HepG2 (cell line): ENCODE measurements around the gene RSBN1L. TPM values are rescaled to one million over a fixed set of nuclear protein-coding genes. Genes with fewer than 3 reads are reported as not detected.

Experiments used
- ATAC-seq: fragments of 200-7000 bp; cut with Tn5 transposase; 3 replicates; pipeline ENCODE4 v1.9.1; 2020; ENCODE audit warnings: mild to moderate bottlenecking, moderate library complexity
- BruUV-seq: library from RNA; stranded (reverse); fragments of 400-500 nt; replicated peaks from 2 replicates; lab custom pipeline; 2021; lab: Mats Ljungman, UMichigan
- CTCF ChIA-PET: fragments of 300-600 bp; formaldehyde crosslinking; extraction: SDS; loops from one replicate; lab custom pipeline; 2021; ENCODE audit warnings: low total read pairs, inconsistent platforms, low intra/inter-chr PET ratio; lab: Yijun Ruan, JAX
- POLR2A ChIA-PET: fragments of 350-600 bp; sonication (Branson Sonifier 250); formaldehyde crosslinking; loops from one replicate; lab custom pipeline; 2020; ENCODE audit warnings: antibody characterized with exemption, inconsistent platforms; lab: Yijun Ruan, JAX
- DNase-seq: peaks from one replicate; pipeline ENCODE4 v3.0.0-alpha.2; 2015; ENCODE audit warnings: low spot score
- FAIRE-seq: peaks from 3 replicates; lab custom pipeline; 2011; peaks lifted over from hg19 to GRCh38; lab: Jason Lieb, UNC
- H2AFZ ChIP-seq: one replicate; pipeline ENCODE4 v1.6.1; 2011; ENCODE audit warnings: low read length, inconsistent platforms
- H3K27ac ChIP-seq: fragments of 300-600 bp; 3 replicates; pipeline ENCODE4 v1.8.0; 2011; ENCODE audit warnings: mixed run types, mild to moderate bottlenecking, mixed read lengths, low read length, inconsistent platforms; ENCODE audit not compliant: insufficient read depth; ENCODE audit errors: extremely low read length
- H3K27me3 ChIP-seq, 2 experiments: fragments of 200-600 bp in 1 of 2; 2 replicates in 1 of 2; 3 replicates in 1 of 2; pipeline versions ENCODE4 v1.6.0 to v1.8.0; 2011; ENCODE audit warnings: low read length in 2 of 2, mild to moderate bottlenecking in 2 of 2, moderate library complexity in 2 of 2, inconsistent platforms in 1 of 2; ENCODE audit not compliant: insufficient read depth in 2 of 2, control insufficient read depth in 1 of 2
- H3K36me3 ChIP-seq, 2 experiments: fragments of 200-600 bp in 1 of 2; replicated peaks in 1 of 2; 2 replicates in 1 of 2; 3 replicates in 1 of 2; pipeline versions ENCODE4 v1.5.1 to v1.8.0; 2011; ENCODE audit warnings: low read length in 2 of 2, inconsistent platforms in 1 of 2; ENCODE audit not compliant: insufficient read depth in 2 of 2, control insufficient read depth in 1 of 2
- H3K4me1 ChIP-seq: 2 replicates; pipeline ENCODE4 v1.5.1; 2012; ENCODE audit warnings: low read length, inconsistent platforms; ENCODE audit not compliant: insufficient read depth
- H3K4me2 ChIP-seq: 2 replicates; pipeline ENCODE4 v1.6.0; 2011; ENCODE audit warnings: low read depth, low read length, inconsistent platforms
- H3K4me3 ChIP-seq, 3 experiments: fragments of 200-600 bp in 1 of 3; sonication (generic), shearing (Covaris generic) in 1 of 3; replicated peaks in 1 of 3; 2 replicates each; pipeline ENCODE4 v1.5.1; 2011 to 2016; ENCODE audit warnings: low read length in 3 of 3, inconsistent platforms in 2 of 3, low read depth in 2 of 3, mild to moderate bottlenecking in 2 of 3, control low read depth in 1 of 3, mixed read lengths in 1 of 3; ENCODE audit not compliant: insufficient read depth in 1 of 3
- H3K79me2 ChIP-seq: one replicate; pipeline ENCODE4 v1.6.1; 2011; ENCODE audit warnings: low read length, inconsistent platforms; ENCODE audit not compliant: insufficient read depth
- H3K9ac ChIP-seq: 2 replicates; pipeline ENCODE4 v1.6.0; 2011; ENCODE audit warnings: mild to moderate bottlenecking, low read depth, low read length, inconsistent platforms; ENCODE audit not compliant: insufficient read depth
- H3K9me3 ChIP-seq: 2 replicates; pipeline ENCODE4 v1.5.1; 2012; ENCODE audit warnings: mild to moderate bottlenecking, low read length
- H4K20me1 ChIP-seq: 2 replicates; pipeline ENCODE4 v1.6.0; 2011; ENCODE audit warnings: inconsistent platforms, mild to moderate bottlenecking, low read length, moderate library complexity; ENCODE audit not compliant: insufficient read depth
- ATAD3A ChIP-seq: sonication (generic); formaldehyde crosslinking; IDR thresholded peaks from 2 replicates; pipeline ENCODE4 v1.4.0; 2020; ENCODE audit warnings: missing genetic modification reagents
- BRD4 ChIP-seq: sonication (generic); formaldehyde crosslinking; IDR thresholded peaks from 2 replicates; pipeline ENCODE4 v1.4.0; 2020; ENCODE audit warnings: missing genetic modification reagents
- ELF4 ChIP-seq: sonication (generic); formaldehyde crosslinking; IDR thresholded peaks from 2 replicates; pipeline ENCODE4 v1.5.0; 2020; ENCODE audit warnings: missing genetic modification reagents, mild to moderate bottlenecking, moderate library complexity, borderline replicate concordance
- MAF1 ChIP-seq: sonication (generic); formaldehyde crosslinking; IDR thresholded peaks from 2 replicates; pipeline ENCODE4 v1.5.0; 2020; ENCODE audit warnings: missing genetic modification reagents, borderline replicate concordance
- NFYC ChIP-seq: IDR thresholded peaks from 2 replicates; pipeline ENCODE4 v1.6.1; 2016; ENCODE audit warnings: missing genetic modification reagents, missing compliant biosample characterization
- NR2C2 ChIP-seq: sonication (generic); formaldehyde crosslinking; IDR thresholded peaks from 2 replicates; pipeline ENCODE4 v1.4.0; 2020; ENCODE audit warnings: missing genetic modification reagents, mild to moderate bottlenecking, moderate library complexity, borderline replicate concordance
- SIN3B ChIP-seq: fragments of 150-350 bp; IDR thresholded peaks from 2 replicates; pipeline ENCODE4 v1.6.1; 2014; ENCODE audit warnings: low read length
- YEATS4 ChIP-seq: sonication (generic); formaldehyde crosslinking; IDR thresholded peaks from 2 replicates; pipeline ENCODE4 v1.4.0; 2020; ENCODE audit warnings: missing genetic modification reagents, borderline replicate concordance
- ZBTB42 ChIP-seq: sonication (generic); formaldehyde crosslinking; IDR thresholded peaks from 2 replicates; pipeline ENCODE4 v1.5.0; 2020; ENCODE audit warnings: mild to moderate bottlenecking, missing genetic modification reagents
- ZNF34 ChIP-seq: sonication (generic); formaldehyde crosslinking; IDR thresholded peaks from 2 replicates; pipeline ENCODE4 v1.4.0; 2020; ENCODE audit warnings: mild to moderate bottlenecking, missing genetic modification reagents, borderline replicate concordance
- ZNF468 ChIP-seq: sonication (generic); formaldehyde crosslinking; IDR thresholded peaks from 2 replicates; pipeline ENCODE4 v1.8.0; 2022; ENCODE audit warnings: mild to moderate bottlenecking, moderate library complexity, missing genetic modification reagents
- ZNF660 ChIP-seq: sonication (generic); formaldehyde crosslinking; IDR thresholded peaks from 2 replicates; pipeline ENCODE4 v1.5.1; 2020; ENCODE audit warnings: mild to moderate bottlenecking, low read depth, missing genetic modification reagents, borderline replicate concordance
- WGBS: methylation state at CpG from one replicate; pipeline ENCODE4 v1.1.6; 2017; ENCODE audit warnings: low lambda C conversion rate; 5-methylcytosine and 5-hydroxymethylcytosine counted together
- in situ Hi-C: cut with HindIII; loops from 2 replicates; pipeline ENCODE4 v1.10.0; 2017; ENCODE audit warnings: low pct_unique_long_range_greater_than_20kb; ENCODE audit not compliant: extremely low pct_ligation_motif_present
- intact Hi-C: fragments of 100-400 bp; cut with micrococcal nuclease; formaldehyde crosslinking; loops from one replicate; pipeline ENCODE4 v1.10.0; 2022; ENCODE audit not compliant: unreplicated experiment
- polyA plus RNA-seq, 8 experiments: library from polyadenylated mRNA; depleted of rRNA in 3 of 8; stranded (reverse) in 7 of 8; unstranded in 1 of 8; fragments of >200 nt; fragmentation: Illumina TruSeq in 4 of 8; extraction: Trizol in 4 of 8; gene quantifications; 2 replicates each; pipeline versions ENCODE4 v1.2.1 to v1.2.3, GENCODE V29; 2011 to 2016; ENCODE audit warnings: low read depth in 4 of 8, missing spikeins in 1 of 8, mixed read lengths in 1 of 8; ENCODE audit not compliant: insufficient read depth in 1 of 8
- total RNA-seq, 5 experiments: library from RNA; depleted of rRNA; stranded (reverse); fragments of >200 nt; fragmentation: Illumina TruSeq; extraction: Trizol; gene quantifications; 2 replicates each; pipeline ENCODE4 v1.2.3, GENCODE V29; 2016; ENCODE audit warnings: low read depth in 1 of 5
- TF ChIP-seq, protein P1 (sequence below): sonication (generic); formaldehyde crosslinking; IDR thresholded peaks from 2 replicates; pipeline ENCODE4 v1.4.0; 2020; ENCODE audit warnings: missing genetic modification reagents, borderline replicate concordance
- TF ChIP-seq, protein P2 (sequence below): sonication (generic); formaldehyde crosslinking; IDR thresholded peaks from 2 replicates; pipeline ENCODE4 v1.8.0; 2022; ENCODE audit warnings: missing genetic modification reagents, mild to moderate bottlenecking, inconsistent platforms, borderline replicate concordance
- TF ChIP-seq, protein P3 (sequence below): sonication (generic); IDR thresholded peaks from 2 replicates; pipeline ENCODE4 v1.6.1; 2016; ENCODE audit warnings: low read depth, borderline replicate concordance
- TF ChIP-seq, protein P4 (sequence below): sonication (generic); formaldehyde crosslinking; IDR thresholded peaks from 2 replicates; pipeline ENCODE4 v1.5.0; 2020; ENCODE audit warnings: missing genetic modification reagents

RSBN1L gene
- total and polyA plus RNA-seq, 2 of the 13 experiments (the other 11 are each of a cell fraction or from before 2014, with no cell fraction given), result 7.7 to 21.3 TPM

DNA sequence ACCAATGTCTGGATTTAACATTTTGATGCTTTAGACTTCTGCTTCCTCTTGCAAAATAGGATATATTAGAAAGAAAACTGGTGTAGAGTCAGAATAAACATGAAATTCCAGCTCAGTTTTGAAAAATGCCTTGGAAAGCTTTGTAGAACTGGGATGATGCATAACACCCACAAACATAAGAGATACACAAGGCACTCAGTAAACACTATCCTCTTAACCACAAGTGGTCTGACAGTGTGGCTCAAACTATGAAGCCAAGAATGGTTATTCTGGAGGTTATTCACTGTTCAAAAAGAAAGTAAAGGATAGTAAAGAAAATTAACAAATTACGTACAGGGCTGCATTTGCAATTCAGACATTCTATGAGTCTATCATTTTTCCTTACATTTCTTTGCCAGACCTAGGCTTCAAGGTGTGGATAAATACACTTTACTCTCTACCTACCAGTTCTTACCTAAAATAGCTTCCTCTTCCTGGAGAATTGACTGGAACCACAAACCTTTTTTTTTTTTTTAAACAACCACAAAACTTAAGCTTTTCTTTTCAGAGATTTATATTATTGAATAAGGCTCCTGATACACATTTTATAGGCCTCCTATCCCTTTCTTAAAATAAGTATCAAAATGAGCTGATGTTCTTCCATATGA is 9.0 kb upstream of the RSBN1L start:
- ChIA-PET CTCF (no interaction called here), POLR2A (interaction anchor here (1.2 kb wide), 1 partner anchor 9 kb away, joined by 3 read pairs; the partner anchor contains the start of gene RSBN1L)

More for the DNA sequence above, 9.0 kb upstream of the RSBN1L start:
- 94% methylated on average over 1 of the region's 1 CpG for WGBS
- FAIRE-seq (no peak), ATAC-seq (no peak), DNase-seq (no peak)
- Histone ChIP-seq H3K9me3 (no peaks in the 10 kb centered on the region), H3K27me3 (no peaks in the 10 kb centered on the region), H3K4me3 (no peak overlapping the region), H3K79me2 (peaks cover 56% of the 10 kb centered on the region), H3K36me3 (peaks cover 7 to 28% of the 10 kb centered on the region in 2 experiments; a peak in 4 of 5 replicates), H2AFZ (no peak overlapping the region), H3K4me1 (peaks cover 63% of the 10 kb centered on the region), H4K20me1 (peaks cover 4% of the 10 kb centered on the region), H3K27ac (no peak overlapping the region), H3K4me2 (no peak overlapping the region), H3K9ac (no peak overlapping the region)
- BruUV-seq, result TSS peak; percentile 28
- no peak for TF ChIP-seq ELF4 (CRISPR knock-in tag)
- no peak for TF ChIP-seq MAF1 (CRISPR knock-in tag)
- no peak for TF ChIP-seq YEATS4
- TF ChIP-seq NFYC, result no peak
- TF ChIP-seq ZNF468 (CRISPR knock-in tag), result no peak
- no peak for TF ChIP-seq ZNF34 (CRISPR knock-in tag)
- TF ChIP-seq, protein P1, sequence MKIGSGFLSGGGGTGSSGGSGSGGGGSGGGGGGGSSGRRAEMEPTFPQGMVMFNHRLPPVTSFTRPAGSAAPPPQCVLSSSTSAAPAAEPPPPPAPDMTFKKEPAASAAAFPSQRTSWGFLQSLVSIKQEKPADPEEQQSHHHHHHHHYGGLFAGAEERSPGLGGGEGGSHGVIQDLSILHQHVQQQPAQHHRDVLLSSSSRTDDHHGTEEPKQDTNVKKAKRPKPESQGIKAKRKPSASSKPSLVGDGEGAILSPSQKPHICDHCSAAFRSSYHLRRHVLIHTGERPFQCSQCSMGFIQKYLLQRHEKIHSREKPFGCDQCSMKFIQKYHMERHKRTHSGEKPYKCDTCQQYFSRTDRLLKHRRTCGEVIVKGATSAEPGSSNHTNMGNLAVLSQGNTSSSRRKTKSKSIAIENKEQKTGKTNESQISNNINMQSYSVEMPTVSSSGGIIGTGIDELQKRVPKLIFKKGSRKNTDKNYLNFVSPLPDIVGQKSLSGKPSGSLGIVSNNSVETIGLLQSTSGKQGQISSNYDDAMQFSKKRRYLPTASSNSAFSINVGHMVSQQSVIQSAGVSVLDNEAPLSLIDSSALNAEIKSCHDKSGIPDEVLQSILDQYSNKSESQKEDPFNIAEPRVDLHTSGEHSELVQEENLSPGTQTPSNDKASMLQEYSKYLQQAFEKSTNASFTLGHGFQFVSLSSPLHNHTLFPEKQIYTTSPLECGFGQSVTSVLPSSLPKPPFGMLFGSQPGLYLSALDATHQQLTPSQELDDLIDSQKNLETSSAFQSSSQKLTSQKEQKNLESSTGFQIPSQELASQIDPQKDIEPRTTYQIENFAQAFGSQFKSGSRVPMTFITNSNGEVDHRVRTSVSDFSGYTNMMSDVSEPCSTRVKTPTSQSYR (CRISPR knock-in tag), result no peak
- no peak for TF ChIP-seq NR2C2
- no peak for TF ChIP-seq BRD4 (CRISPR knock-in tag)
- TF ChIP-seq ZNF660 (CRISPR knock-in tag), result no peak
- TF ChIP-seq, protein P2, sequence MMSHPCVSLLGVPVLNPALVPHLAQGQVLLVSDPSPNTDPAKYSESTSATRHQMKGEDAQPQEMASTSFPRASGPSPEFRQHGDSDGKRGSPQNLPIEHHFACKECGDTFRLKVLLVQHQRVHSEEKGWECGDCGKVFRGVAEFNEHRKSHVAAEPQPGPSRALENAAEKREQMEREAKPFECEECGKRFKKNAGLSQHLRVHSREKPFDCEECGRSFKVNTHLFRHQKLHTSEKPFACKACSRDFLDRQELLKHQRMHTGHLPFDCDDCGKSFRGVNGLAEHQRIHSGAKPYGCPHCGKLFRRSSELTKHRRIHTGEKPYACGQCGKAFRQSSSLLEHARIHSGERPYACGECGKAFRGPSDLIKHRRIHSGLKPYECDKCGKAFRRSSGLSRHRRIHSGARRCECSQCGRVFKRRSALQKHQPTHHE (CRISPR knock-in tag), result no peak
- no peak for TF ChIP-seq ATAD3A (CRISPR knock-in tag)
- TF ChIP-seq ZBTB42, result no peak
- no peak for TF ChIP-seq SIN3B
- TF ChIP-seq, protein P3, sequence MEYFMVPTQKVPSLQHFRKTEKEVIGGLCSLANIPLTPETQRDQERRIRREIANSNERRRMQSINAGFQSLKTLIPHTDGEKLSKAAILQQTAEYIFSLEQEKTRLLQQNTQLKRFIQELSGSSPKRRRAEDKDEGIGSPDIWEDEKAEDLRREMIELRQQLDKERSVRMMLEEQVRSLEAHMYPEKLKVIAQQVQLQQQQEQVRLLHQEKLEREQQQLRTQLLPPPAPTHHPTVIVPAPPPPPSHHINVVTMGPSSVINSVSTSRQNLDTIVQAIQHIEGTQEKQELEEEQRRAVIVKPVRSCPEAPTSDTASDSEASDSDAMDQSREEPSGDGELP, result no peak
- TF ChIP-seq, protein P4, sequence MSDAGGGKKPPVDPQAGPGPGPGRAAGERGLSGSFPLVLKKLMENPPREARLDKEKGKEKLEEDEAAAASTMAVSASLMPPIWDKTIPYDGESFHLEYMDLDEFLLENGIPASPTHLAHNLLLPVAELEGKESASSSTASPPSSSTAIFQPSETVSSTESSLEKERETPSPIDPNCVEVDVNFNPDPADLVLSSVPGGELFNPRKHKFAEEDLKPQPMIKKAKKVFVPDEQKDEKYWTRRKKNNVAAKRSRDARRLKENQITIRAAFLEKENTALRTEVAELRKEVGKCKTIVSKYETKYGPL (CRISPR knock-in tag), result no peak
- intact Hi-C loops, result no loop called here
- in situ Hi-C loops, result no loop called here
